Stimulated activated CD8-positive, alpha-beta memory T cell treated with anti-CD3 and anti-CD28 coated beads, Interleukin-12 subunit alpha, Interleukin-12 subunit beta, amount 100 ng/mL, for 1 hour (primary cell): ENCODE data around the gene TUBA3D.
A peak's percentile ranks its signal among the peaks of the same experiment; 100 is the strongest.
"Not testable (repeated sequence)": the region's sequence is repeated elsewhere in the genome, so short reads cannot be mapped to it uniquely, and the experiment has no call there.

Experiments
- DNase-seq: peaks from one replicate; pipeline ENCODE4 v3.0.0-alpha.2; 2020; ENCODE audit warnings: low read depth

Gene TUBA3D

DNA sequence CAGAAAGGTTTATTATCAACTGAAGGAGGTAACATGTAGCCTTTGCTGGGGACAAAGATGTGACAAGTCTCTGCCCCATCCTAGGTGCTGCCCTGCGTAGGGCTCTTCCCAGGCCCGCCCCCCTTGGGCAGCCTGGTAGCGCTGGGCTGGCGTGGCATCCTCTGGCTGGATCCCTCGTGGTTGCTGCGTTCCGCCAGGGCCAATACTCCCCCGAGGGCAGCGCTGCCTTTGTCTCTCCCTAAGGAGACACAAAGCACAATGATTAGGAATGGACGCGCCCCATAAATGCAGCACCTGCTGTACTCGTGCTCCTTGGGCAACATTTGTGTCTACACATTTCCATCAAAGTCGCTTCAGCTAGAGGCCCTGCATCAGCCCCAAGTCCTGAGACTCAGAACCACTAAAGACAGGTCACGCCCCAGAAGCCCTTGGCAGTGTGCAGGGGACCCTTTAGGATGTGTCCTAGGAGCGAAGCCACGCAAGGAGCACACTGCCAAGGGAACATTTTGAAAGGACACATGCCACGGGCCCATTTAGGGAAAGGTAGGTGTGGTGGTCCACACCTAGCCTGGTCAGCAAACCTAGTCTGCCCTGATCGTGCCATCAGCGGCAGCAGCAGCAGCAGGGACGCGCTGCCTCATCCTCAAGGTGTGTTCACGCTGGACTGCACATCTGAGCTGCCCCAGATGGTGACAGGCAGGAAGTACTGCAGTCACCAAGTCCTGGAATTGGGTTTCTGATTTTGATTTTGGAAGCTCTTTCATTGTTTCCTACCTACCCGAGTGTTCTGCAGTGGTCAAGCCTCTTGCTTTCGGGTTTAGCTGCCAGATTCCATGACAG is 8.3 kb downstream of the TUBA3D start:
- not testable (repeated sequence) for DNase-seq

DNA sequence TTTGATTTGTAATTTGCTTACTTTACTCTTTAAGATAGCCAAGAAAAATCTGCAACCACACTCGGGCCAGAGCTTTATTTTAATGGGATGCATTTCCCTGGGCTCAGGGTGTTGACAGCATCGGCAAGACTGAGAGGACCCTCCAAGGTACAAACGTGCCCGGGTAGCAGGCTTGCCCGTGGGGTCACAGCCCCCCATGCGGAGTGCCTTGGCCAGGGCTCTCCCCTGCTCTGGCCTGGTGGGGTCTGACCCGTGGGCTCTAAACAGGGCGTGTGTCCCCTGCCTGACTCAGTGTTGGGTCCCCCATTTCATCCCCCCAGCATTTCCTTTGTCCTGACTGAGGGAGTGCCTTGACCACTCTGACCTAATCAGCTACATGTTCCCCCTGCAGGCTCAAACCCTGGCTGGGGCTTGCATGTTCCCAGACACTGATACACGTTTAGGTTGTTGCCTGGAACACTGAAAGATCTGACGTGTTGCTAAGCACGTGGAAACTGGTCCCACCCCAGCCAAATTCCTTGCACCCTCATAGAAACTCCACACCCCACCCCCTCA is 9.1 kb downstream of the TUBA3D start:
- not testable (repeated sequence) for DNase-seq

- not testable (repeated sequence) for DNase-seq
Observed at GRCh38 chr2:131486201-131486902, 10.4 kb downstream of the TUBA3D start.

DNA sequence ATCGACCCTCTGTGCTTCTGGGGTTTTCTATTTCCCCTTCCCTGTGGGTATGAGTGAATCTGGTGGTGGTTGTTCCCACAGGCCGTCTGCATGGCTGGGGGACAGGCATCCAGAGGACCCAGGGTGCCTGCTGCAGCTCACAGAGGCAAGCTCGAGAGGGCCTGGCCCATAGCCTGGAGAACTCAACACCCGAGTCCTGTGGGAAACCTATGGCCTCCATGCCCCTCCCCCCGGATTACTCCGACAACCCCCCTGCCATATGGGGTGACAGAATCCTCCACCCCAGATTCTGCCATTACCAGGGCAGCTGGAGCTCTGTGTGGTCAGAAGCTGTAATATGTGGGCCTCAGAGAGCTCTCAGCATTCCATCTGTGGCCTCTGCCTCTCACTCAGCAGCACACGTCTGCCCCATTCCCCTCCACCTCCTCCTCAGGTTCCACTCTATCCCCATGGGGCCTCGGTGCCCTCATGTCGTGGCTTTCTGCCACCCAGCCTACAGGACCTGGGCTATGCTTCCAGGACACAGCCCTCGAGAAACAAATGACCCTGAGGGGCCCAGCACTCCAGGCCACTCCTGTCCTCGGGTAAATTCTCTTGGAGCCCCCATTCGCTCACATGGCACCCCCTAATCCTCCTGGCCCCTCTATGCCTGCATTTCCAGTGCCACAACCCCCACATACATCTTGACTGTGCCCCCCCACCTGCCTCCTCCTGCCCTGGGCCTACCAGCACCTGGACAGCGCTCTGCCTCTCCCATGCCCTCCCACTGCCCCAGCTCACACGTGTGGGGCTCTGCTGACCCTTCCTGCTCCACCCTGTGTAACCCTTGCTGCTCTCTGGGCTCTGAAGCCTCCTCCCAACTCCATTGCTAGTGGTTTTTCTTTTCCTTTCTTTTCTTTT is 12.6 kb downstream of the TUBA3D start:
- no peak for DNase-seq

GRCh38 chr2:131490616-131491468 is 14.9 kb downstream of the TUBA3D start:
- DNase-seq, result peak; percentile 8

GRCh38 chr2:131491469-131491836 is 15.5 kb downstream of the TUBA3D start:
- not testable (repeated sequence) for DNase-seq

- not testable (repeated sequence) for DNase-seq
Observed at GRCh38 chr2:131492015-131492417, 16.1 kb downstream of the TUBA3D start, which contains the start of gene MZT2A. TSS of gene MZT2A (minus strand) at chr2:131492397. CDS start at chr2:131492376, 21 bp downstream.

- peak; percentile 87 for DNase-seq
Observed at GRCh38 chr2:131492418-131493198, 16.7 kb downstream of the TUBA3D start.

DNA sequence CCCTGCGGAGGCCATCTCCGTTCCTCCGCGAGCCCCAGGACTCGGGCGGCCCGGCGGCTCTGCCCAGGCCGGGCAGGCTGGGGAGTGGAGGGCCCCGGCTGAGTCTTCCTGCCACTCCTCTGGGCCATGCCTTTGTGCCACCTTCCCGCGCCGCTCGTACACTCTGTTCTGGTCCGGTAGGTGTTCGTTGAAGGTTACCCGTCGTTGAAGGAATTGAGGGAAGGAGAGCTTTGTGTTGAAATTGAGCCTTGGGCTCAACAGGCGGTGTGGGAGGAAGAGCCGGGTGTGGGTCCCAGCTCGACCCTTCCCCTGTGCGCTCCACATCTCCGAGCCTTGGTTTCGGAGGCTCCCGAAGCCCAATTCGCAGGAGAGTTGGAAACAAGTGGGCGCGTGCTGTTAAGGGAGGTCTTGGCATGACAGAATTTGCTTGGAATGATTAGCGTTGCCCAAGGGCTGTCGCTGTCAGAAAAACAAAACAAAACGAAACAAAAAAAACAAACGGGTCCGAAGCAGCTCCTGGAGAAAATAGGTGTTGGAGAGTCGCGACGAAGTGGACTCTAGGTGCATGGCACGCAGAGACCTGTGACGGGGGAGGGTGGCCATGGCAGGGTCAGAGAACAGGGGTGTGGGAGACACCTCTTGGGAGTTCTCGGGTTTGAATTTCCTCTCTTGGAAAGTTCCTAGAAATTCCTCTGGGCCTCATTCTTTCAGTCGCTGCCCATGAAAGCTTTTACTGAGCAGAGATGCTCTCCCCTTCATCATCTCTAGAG is 17.5 kb downstream of the TUBA3D start:
- DNase-seq, result no peak

GRCh38 chr2:131495506-131495905 is 19.6 kb downstream of the TUBA3D start:
- not testable (repeated sequence) for DNase-seq

DNA sequence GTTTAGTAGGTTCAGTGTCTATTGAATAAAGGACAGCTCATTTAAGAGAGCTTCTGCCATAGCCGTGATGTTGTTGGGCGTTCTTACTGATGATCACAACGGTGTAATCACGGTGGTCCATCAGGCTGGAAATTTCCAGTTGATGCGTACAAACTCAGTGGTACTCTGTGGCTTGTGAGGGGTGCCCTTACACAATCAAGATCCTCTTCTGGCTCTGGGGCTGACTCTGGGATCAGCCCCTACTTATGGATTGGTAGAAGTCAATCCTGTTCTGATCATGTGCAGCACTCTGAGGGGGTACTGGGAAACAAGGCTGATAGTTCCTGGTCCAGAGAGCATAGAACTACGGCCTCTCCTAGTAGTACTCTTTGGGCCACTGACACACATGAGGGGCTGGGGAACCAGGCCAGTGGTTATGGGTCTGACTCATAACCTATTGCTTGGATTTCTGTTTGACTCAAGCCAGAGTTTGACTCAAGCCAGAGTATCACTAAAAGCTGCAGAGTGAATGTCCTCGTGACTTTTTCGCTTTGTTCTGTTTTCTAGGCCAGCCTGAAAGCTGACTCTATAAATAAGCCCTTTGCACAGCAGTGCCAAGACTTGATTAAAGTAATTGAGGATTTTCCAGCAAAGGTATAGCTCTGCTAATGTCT is 22.5 kb downstream of the TUBA3D start:
- not testable (repeated sequence) for DNase-seq

DNA sequence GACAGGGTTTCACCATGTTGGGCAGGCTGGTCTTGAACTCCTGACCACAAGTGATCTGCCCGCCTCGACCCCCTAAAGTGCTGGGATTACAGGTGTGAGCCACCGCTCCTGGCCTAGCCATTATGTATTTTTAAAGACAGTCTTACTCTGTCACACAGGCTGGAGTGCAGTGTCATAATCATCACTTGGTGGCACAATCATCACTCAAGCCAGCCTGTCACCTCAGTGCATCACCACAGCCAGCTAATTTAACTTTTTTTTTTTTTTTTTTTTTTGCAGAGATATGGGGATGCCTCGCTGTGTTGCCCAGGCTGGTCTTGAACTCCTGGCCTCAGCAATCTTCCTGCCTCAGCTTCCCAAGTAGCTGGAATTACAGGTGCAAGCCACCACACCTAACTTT is 27.7 kb downstream of the TUBA3D start:
- not testable (repeated sequence) for DNase-seq

- DNase-seq, result not testable (repeated sequence)
Observed at GRCh38 chr2:131504082-131504750, 28.3 kb downstream of the TUBA3D start.

GRCh38 chr2:131509615-131510014 is 33.7 kb downstream of the TUBA3D start:
- DNase-seq, result no peak

DNA sequence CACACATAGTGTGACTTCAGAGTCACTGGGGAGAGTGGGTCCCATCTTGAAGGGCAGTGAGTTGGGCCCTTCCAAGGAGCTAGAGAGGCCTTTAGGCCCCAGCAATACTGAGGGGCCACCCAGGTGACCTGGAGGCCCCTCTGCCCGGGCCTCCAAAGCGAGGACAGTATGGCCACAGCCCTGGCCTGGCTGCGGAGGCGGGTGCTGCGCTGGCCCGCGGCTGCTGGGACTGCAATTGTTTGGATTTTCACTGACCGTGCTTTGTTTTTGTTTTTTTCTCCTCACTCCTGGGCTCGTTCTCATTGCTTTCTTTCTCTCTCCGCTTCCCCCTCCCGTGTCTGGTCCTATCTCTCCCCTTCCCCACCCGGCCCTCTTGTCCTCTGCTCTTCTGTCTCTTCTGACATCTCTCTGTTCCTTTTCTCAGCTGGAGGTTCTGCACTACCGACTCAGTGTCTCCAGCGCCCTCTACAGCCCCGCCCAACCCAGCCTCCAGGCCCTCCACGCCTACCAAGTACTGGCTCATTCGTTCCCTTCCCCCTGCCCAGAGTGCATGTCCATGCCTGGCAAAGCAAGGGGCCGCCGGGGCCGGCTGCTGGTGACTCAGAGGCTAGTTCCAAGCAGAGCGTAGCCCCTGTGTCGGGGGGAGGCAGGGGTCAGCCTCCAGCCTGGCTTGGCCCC is 35.5 kb downstream of the TUBA3D start:
- not testable (repeated sequence) for DNase-seq

- not testable (repeated sequence) for DNase-seq
Observed at GRCh38 chr2:131511969-131512870, 36.3 kb downstream of the TUBA3D start.
